Transverse colon (tissue), 3 donors: ENCODE measurements around the gene ZFPM1.

ENCODE experiments used
- CTCF ChIP-seq, 5 experiments: fragments of 200-600 bp in 3 of 5; fragments of 450-650 bp in 2 of 5; sonication (generic) in 3 of 5; IDR thresholded peaks; 1 replicate in 2 of 5; 2 replicates in 3 of 5; pipeline ENCODE4 v1.5.1; 2016 to 2017; ENCODE audit warnings: antibody characterized with exemption in 5 of 5, inconsistent platforms in 3 of 5, mild to moderate bottlenecking in 2 of 5, moderate library complexity in 1 of 5
- POLR2A ChIP-seq: fragments of 450-650 bp; IDR thresholded peaks from one replicate; pipeline ENCODE4 v1.6.1; 2016; ENCODE audit warnings: antibody characterized with exemption, mild to moderate bottlenecking, moderate library complexity

GRCh38 chr16:88472069-88472468 lies 19.0 kb downstream of the ZFPM1 start:
- TF ChIP-seq CTCF (IDR thresholded peaks at IDR 0.05) = no peak
- TF ChIP-seq POLR2A = no peak
